Neural crest cell (in vitro differentiated cells): ENCODE data around the gene PAX2. TPM values are rescaled to one million over a fixed set of nuclear protein-coding genes. Genes with fewer than 3 reads are reported as not detected.
A peak's percentile ranks its signal among the peaks of the same experiment; 100 is the strongest.
"Not testable (repeated sequence)": the region's sequence is repeated elsewhere in the genome, so short reads cannot be mapped to it uniquely, and the experiment has no call there.

Experiments
- DNase-seq: peaks from one replicate; pipeline ENCODE4 v3.0.0; 2021; ENCODE audit warnings: low read depth, mixed read lengths, low spot score
- H3K27ac Mint-ChIP-seq: one replicate; pipeline ENCODE4 v1.8.0; 2021; ENCODE audit warnings: mild to moderate bottlenecking, mixed read lengths; ENCODE audit not compliant: unreplicated experiment
- H3K27me3 Mint-ChIP-seq: 2 replicates; pipeline ENCODE4 v1.8.0; 2021; ENCODE audit warnings: low read depth, mild to moderate bottlenecking, mixed read lengths
- H3K36me3 Mint-ChIP-seq: 2 replicates; pipeline ENCODE4 v1.8.0; 2021; ENCODE audit warnings: low read depth, mild to moderate bottlenecking, mixed read lengths
- H3K4me1 Mint-ChIP-seq: 2 replicates; pipeline ENCODE4 v1.8.0; 2021; ENCODE audit warnings: mixed read lengths
- H3K4me3 Mint-ChIP-seq: one replicate; pipeline ENCODE4 v1.8.0; 2021; ENCODE audit warnings: mild to moderate bottlenecking, mixed read lengths
- H3K9me3 Mint-ChIP-seq: 2 replicates; pipeline ENCODE4 v1.8.0; 2021; ENCODE audit warnings: mixed read lengths
- long read RNA-seq: library from polyadenylated mRNA; unstranded; transcript quantifications from one replicate; pipeline ENCODE4 v2.0.0, GENCODE V29; 2020
- total RNA-seq: library from RNA; stranded (reverse); gene quantifications from 2 replicates; pipeline ENCODE4 v1.2.1, GENCODE V29; 2021
- TF ChIP-seq, protein P1 (sequence below): fragments of 200-600 bp; sonication (generic); conservative IDR thresholded peaks from 2 replicates; pipeline ENCODE4 v1.5.0; 2021; ENCODE audit warnings: antibody characterized with exemption, mild to moderate bottlenecking

Gene PAX2
- total RNA-seq, result 1.0 and 1.5 TPM in 2 replicates
- long read RNA-seq, result 0 reads

DNA sequence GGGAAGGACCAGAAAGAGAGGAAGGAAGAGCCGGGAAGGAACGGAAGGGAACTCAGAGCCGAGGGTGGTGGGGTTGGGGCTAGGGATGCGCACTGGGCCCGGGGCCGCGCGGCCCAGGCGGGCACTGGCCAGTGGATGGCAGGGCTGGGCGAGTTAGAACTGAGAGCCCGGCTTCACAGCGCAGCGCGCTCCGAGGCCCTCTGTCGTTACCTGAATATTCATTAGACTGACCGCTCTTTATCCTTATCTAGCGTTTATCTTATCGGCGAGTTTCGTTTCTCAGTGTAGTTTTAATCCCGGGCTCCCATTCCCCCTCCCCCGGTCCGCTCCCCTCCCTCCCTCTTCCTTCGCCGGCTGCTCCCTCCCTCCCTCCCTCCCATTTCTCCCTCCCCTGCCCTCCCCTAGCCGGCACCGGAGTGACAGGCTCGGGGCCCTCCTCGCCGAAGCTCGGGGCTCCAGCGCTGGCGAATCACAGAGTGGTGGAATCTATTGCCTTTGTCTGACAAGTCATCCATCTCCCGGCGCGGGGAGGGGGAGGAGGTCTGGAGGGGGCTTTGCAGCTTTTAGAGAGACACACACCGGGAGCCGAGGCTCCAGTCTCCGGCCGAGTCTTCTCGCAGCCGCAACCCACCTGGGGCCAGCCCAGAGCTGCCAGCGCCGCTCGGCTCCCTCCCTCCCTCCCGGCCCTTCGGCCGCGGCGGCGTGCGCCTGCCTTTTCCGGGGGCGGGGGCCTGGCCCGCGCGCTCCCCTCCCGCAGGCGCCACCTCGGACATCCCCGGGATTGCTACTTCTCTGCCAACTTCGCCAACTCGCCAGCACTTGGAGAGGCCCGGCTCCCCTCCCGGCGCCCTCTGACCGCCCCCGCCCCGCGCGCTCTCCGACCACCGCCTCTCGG is at the start of gene PAX2:
TSS of gene PAX2 (plus strand) at position 596 of the 895 bp plus-strand sequence. CDS start 679 bp downstream, outside the sequence.
- DNase-seq, result no peak
- peaks cover 8% of the 10 kb centered on the region for H3K4me1 Mint-ChIP-seq
- H3K9me3 Mint-ChIP-seq, result no peaks in the 10 kb centered on the region
- peaks cover 3% of the 10 kb centered on the region for H3K36me3 Mint-ChIP-seq
- H3K27me3 Mint-ChIP-seq, result peaks cover 96% of the 10 kb centered on the region
- H3K27ac Mint-ChIP-seq, result no peak within 1 kb of the TSS
- H3K4me3 Mint-ChIP-seq, result peak within 1 kb of the TSS; percentile 69
- TF ChIP-seq, protein P1, sequence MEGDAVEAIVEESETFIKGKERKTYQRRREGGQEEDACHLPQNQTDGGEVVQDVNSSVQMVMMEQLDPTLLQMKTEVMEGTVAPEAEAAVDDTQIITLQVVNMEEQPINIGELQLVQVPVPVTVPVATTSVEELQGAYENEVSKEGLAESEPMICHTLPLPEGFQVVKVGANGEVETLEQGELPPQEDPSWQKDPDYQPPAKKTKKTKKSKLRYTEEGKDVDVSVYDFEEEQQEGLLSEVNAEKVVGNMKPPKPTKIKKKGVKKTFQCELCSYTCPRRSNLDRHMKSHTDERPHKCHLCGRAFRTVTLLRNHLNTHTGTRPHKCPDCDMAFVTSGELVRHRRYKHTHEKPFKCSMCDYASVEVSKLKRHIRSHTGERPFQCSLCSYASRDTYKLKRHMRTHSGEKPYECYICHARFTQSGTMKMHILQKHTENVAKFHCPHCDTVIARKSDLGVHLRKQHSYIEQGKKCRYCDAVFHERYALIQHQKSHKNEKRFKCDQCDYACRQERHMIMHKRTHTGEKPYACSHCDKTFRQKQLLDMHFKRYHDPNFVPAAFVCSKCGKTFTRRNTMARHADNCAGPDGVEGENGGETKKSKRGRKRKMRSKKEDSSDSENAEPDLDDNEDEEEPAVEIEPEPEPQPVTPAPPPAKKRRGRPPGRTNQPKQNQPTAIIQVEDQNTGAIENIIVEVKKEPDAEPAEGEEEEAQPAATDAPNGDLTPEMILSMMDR, result no peak

DNA sequence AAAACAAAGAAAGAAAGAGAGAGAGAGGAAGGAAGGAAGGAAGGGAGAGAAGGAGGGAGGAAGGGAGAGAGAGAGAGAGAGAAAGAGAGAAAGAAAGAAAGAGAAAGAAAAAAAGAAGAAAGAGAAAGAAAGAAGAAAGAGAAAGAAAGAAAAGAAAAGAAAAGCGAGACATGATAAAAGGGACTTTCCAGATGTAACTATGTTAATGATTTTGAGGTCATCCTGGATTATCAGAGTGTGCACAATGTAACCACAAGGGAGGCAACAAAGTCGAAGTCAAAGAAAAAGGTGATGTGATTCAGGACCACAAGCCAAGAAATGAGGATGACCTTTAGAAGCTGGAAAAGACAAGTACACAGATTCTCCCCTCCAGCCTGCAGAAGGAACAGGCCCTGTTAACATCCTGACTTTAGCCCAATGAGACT is 48.9 kb upstream of the PAX2 start:
- DNase-seq, result no peak
- no peaks in the 10 kb centered on the region for H3K36me3 Mint-ChIP-seq
- TF ChIP-seq, protein P1, result no peak
- no peak overlapping the region for H3K27ac Mint-ChIP-seq
- H3K4me1 Mint-ChIP-seq, result no peaks in the 10 kb centered on the region
- peaks cover 39% of the 10 kb centered on the region for H3K27me3 Mint-ChIP-seq
- H3K9me3 Mint-ChIP-seq, result no peaks in the 10 kb centered on the region
- H3K4me3 Mint-ChIP-seq, result no peak overlapping the region

DNA sequence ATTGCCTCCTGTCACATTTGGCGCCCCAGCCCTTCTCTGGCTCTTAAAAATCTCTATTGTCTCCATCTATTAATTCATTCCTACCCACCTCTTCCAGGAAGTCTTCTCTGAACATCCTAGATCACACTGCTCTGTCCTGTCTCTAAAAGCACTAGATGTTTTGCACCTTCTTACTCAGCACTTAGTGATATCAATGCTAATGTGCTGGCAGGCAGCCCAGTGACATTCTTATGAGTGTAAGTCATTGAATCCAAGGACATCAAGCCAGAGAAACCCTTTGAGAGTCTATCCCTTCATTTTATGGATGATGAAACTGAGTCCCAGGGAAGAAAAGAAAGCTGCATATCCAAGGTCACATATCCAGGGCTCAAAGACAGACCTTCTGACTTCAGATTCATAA is 48.3 kb upstream of the PAX2 start:
- no peaks in the 10 kb centered on the region for H3K9me3 Mint-ChIP-seq
- no peak overlapping the region for H3K27ac Mint-ChIP-seq
- no peak for DNase-seq
- H3K4me1 Mint-ChIP-seq, result no peaks in the 10 kb centered on the region
- TF ChIP-seq, protein P1, result no peak
- H3K36me3 Mint-ChIP-seq, result no peaks in the 10 kb centered on the region
- H3K27me3 Mint-ChIP-seq, result peaks cover 33% of the 10 kb centered on the region
- no peak overlapping the region for H3K4me3 Mint-ChIP-seq

DNA sequence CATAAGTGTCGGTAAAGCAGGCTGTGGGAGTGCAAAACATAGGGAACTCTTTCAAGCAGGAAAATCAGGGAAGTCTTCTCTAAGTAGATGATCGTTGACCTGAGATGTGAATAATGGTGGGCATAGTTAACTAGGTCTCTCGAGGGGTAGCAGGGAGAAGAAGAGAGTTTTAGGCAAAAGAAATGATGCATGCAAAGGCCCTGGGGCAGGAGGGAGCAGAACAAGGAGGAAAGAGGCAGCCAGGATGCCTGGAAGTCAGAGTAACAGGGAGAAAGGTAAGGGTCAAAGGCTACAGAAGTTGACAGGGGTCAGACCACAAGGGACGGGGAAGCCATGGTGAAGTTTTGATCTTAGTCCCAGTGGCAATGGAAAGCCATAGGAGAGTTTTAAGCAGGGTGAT is 47.8 kb upstream of the PAX2 start:
- TF ChIP-seq, protein P1, result no peak
- no peak overlapping the region for H3K27ac Mint-ChIP-seq
- no peak overlapping the region for H3K4me3 Mint-ChIP-seq
- no peaks in the 10 kb centered on the region for H3K4me1 Mint-ChIP-seq
- H3K27me3 Mint-ChIP-seq, result peaks cover 29% of the 10 kb centered on the region
- no peak for DNase-seq
- H3K9me3 Mint-ChIP-seq, result no peaks in the 10 kb centered on the region
- no peaks in the 10 kb centered on the region for H3K36me3 Mint-ChIP-seq

DNA sequence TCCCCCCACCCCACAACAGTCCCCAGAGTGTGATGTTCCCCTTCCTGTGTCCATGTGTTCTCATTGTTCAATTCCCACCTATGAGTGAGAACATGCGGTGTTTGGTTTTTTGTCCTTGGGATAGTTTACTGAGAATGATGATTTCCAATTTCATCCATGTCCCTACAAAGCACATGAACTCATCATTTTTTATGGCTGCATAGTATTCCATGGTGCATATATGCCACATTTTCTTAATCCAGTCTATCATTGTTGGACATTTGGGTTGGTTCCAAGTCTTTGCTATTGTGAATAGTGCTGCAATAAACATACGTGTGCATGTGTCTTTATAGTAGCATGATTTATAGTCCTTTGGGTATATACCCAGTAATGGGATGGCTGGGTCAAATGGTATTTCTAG is 43.7 kb upstream of the PAX2 start:
- not testable (repeated sequence) for H3K9me3 Mint-ChIP-seq, H3K27ac Mint-ChIP-seq, H3K4me3 Mint-ChIP-seq, DNase-seq, H3K4me1 Mint-ChIP-seq, H3K36me3 Mint-ChIP-seq
- peaks cover 35% of the 10 kb centered on the region for H3K27me3 Mint-ChIP-seq

DNA sequence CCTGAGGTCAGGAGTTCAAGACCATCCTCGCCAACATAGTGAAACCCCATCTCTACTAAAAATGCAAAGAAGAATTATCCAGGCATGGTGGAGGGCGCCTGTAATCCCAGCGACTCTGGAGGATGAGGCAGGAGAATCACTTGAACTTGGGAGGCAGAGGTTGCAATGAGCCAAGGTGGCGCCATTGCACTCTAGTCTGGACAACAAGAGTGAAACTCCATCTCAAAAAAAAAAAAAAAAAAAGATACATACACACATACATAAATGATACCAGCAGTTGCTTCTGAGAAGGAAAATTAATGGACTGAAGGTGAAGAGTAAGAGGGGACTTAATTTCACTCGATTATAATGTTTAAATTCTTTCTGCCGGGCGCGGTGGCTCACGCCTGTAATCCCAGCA is 40.2 kb upstream of the PAX2 start:
- H3K4me3 Mint-ChIP-seq, result no peak overlapping the region
- H3K36me3 Mint-ChIP-seq, result no peaks in the 10 kb centered on the region
- TF ChIP-seq, protein P1, result no peak
- H3K27me3 Mint-ChIP-seq, result peaks cover 69% of the 10 kb centered on the region
- H3K9me3 Mint-ChIP-seq, result peaks cover 5% of the 10 kb centered on the region
- DNase-seq, result no peak
- H3K27ac Mint-ChIP-seq, result no peak overlapping the region
- peaks cover 10% of the 10 kb centered on the region for H3K4me1 Mint-ChIP-seq
